GM19023 (cell line): ENCODE data around the gene TRIM44.
"Not testable (repeated sequence)": the region's sequence is repeated elsewhere in the genome, so short reads cannot be mapped to it uniquely, and the experiment has no call there.

Experiments used
- ATAC-seq: cut with Tn5 transposase; IDR thresholded peaks from one replicate; pipeline ENCODE4 v1.9.1; 2021; ENCODE audit warnings: mild to moderate bottlenecking, moderate library complexity; ENCODE audit not compliant: unreplicated experiment

The TRIM44 gene

GRCh38 chr11:35750315-35750714, 87.7 kb downstream of the TRIM44 start:
- ATAC-seq: no peak

- no peak for ATAC-seq
Observed at GRCh38 chr11:35750981-35751663, 88.5 kb downstream of the TRIM44 start.

GRCh38 chr11:35751664-35752061, 89.1 kb downstream of the TRIM44 start:
- no peak for ATAC-seq

GRCh38 chr11:35752115-35752514, 89.5 kb downstream of the TRIM44 start:
- ATAC-seq: no peak

GRCh38 chr11:35753573-35753972, 91.0 kb downstream of the TRIM44 start:
- ATAC-seq: not testable (repeated sequence)

GRCh38 chr11:35759951-35760350, 97.4 kb downstream of the TRIM44 start:
- not testable (repeated sequence) for ATAC-seq

- no peak for ATAC-seq
Observed at GRCh38 chr11:35761899-35762298, 99.3 kb downstream of the TRIM44 start.

GRCh38 chr11:35763301-35763700, 100.7 kb downstream of the TRIM44 start:
- no peak for ATAC-seq

- ATAC-seq: no peak
Observed at GRCh38 chr11:35763765-35764164, 101.2 kb downstream of the TRIM44 start.

- no peak for ATAC-seq
Observed at GRCh38 chr11:35764417-35764816, 101.8 kb downstream of the TRIM44 start.

- no peak for ATAC-seq
Observed at GRCh38 chr11:35765211-35765610, 102.6 kb downstream of the TRIM44 start.

GRCh38 chr11:35766651-35767050, 104.1 kb downstream of the TRIM44 start:
- no peak for ATAC-seq

GRCh38 chr11:35770425-35770824, 107.8 kb downstream of the TRIM44 start:
- not testable (repeated sequence) for ATAC-seq

- ATAC-seq: no peak
Observed at GRCh38 chr11:35771722-35772121, 109.1 kb downstream of the TRIM44 start.

GRCh38 chr11:35777241-35777640, 114.7 kb downstream of the TRIM44 start:
- ATAC-seq: not testable (repeated sequence)

- not testable (repeated sequence) for ATAC-seq
Observed at GRCh38 chr11:35778943-35779342, 116.4 kb downstream of the TRIM44 start.

GRCh38 chr11:35779409-35779808, 116.8 kb downstream of the TRIM44 start:
- ATAC-seq: no peak

- ATAC-seq: no peak
Observed at GRCh38 chr11:35780951-35781860, 118.6 kb downstream of the TRIM44 start.

GRCh38 chr11:35781861-35782470, 119.4 kb downstream of the TRIM44 start:
- ATAC-seq: no peak

- ATAC-seq: no peak
Observed at GRCh38 chr11:35783809-35784208, 121.2 kb downstream of the TRIM44 start.

GRCh38 chr11:35784699-35785098, 122.1 kb downstream of the TRIM44 start:
- ATAC-seq: no peak
